IPS-NIHi7 (cell line): ENCODE measurements around the gene KCNIP3.
"Not testable (repeated sequence)": the region's sequence is repeated elsewhere in the genome, so short reads cannot be mapped to it uniquely, and the experiment has no call there.

Source experiments
- DNase-seq: peaks from one replicate; pipeline ENCODE4 v3.0.0; 2012; ENCODE audit warnings: mixed read lengths; ENCODE audit errors: extremely low spot score

KCNIP3 gene

GRCh38 chr2:95404676-95405075 is 107.5 kb downstream of the KCNIP3 start:
- peak; percentile 6 for DNase-seq

- DNase-seq: not testable (repeated sequence)
These were observed 114.1 kb downstream of the KCNIP3 start for GRCh38 chr2:95411239-95411638.

DNA sequence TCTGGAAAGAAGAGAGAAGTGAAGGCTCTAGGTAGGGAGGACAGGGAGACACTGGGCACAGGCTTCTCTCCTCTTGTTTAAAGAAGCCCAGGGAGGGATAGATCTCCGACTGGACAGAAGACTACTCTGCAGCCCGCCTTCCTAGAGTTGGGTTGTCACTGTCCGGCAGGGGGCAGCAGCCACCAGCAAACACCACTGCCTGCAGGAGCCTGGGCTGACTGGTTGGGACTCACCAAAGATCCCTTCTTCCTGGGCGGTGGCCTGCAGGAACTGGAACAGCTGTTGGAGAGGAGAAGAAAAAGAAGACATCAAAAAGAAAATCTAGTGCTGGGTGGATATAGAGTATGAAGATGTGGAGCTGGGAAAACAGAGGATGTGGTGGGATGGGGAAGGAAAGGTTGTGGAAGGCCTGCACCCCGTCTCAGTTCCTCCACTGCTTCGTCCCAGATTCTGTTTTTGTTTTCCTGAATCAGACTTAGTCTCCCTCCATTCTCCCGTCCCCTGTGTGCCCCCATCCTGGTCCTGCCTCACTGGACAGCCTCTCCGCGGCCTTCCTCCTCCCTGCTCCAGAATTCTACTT is 117.0 kb downstream of the KCNIP3 start:
- peak; percentile 56 for DNase-seq

GRCh38 chr2:95415138-95415537 is 118.0 kb downstream of the KCNIP3 start:
- not testable (repeated sequence) for DNase-seq

DNA sequence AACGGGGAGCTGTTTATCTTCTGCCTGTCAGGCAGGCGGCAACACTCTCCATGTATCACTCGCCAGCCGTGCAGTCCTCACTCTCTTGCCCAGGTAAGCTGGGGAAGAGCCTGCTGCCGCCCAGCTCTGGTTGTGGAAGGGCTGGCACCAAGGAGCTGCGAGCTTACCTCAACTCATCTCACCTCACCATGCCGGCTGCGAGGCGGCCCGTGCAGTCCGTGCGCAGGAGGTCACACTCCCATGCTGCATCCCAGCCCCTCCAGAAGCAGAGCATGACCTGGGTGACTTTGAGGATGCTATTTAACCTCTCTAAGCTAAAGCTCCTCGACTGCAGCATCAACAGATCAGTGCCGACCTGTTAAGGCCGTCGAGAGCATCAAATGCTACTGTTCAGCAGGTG is 118.4 kb downstream of the KCNIP3 start:
- DNase-seq: not testable (repeated sequence)

GRCh38 chr2:95427196-95427867 is 130.2 kb downstream of the KCNIP3 start:
- DNase-seq: not testable (repeated sequence)

DNA sequence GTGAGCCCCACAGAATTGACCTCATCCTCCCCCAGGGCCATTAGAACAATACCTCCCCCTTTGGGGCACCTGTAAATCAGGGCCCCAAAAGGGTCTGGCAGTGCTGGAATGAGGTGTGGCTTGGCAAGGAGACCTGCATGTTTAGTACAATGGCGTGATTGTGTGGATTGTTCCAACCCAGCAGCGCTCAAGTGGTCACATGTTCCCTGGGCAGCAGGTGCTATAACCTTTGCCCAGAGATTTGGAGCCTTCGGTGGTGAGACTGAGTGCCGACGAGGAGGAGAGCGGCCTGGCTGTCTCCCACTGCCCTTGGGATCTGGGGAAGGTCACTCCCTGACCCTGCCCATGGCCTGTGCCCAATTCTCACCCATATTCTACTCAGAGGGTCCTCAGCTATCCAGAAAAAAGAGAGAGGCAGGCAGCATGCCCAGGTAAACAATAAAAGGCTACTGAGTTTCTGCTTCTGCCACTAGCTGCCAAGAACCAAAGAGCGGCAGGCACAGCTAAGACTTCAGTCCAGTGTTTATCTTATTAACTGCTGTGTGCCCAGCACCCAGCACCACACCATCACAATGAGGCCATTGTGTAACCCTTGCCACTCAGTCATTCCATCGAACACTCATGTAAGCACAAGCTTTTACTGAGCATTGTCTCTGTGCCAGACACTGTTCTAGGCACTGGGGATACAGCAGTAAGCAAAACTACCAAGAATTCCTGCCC is 132.8 kb downstream of the KCNIP3 start:
- not testable (repeated sequence) for DNase-seq

DNA sequence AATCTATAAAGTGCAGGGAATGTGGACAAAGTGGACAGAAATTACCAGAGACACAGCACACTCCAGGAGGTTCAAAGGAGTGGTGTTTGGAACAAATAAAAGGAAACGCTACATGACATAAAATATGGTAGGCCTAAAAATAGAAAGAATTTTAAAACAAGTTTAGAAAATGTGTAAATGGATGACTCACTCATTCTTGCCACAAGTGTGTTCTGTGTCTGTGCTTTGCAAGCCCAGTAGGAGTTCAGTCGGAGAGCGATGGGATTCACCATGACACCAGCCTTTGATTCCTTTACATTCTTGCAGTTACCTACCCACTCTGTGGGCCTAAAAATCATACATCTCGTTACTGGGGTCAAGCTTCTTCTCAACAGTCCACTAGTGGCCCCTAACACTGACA is 136.2 kb downstream of the KCNIP3 start:
- not testable (repeated sequence) for DNase-seq

GRCh38 chr2:95433973-95434372 is 136.8 kb downstream of the KCNIP3 start:
- DNase-seq: not testable (repeated sequence)

DNA sequence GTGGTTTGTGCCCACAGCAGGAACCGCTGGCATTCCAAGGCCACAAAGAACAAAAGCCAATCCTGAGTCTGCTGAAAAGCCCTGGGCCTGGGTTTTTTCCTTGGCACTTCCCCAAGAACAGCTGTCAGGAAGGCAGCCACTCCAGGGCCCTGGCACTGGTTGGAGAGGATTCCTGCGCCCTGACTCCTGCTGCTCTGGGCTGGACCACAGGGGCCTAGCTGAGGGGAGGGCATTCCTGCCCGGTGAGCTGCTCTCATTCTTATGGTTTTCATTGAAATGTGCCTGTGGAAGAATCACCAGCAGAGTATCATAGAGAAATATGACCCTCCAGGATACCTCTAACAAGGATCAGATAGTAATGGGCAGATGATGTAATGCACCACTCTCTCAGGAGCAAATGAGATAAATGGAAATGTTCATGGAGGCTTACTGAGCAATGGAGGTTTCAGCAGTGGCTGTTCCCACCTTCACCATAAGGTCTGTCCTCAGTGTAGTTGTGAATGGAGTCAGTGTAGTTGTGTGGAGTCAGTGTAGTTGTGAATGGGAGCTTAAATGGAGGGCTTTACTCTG is 137.4 kb downstream of the KCNIP3 start:
- not testable (repeated sequence) for DNase-seq

GRCh38 chr2:95435162-95435871 is 138.2 kb downstream of the KCNIP3 start:
- DNase-seq: not testable (repeated sequence)
